IPS-15b (cell line): Measurements from ENCODE around the gene SMAD9.

ENCODE experiments used
- H3K27me3 ChIP-seq: one replicate; pipeline ENCODE4 v1.6.1; 2013; ENCODE audit warnings: low read length; ENCODE audit not compliant: control insufficient read depth, insufficient read depth
- H3K36me3 ChIP-seq: one replicate; pipeline ENCODE4 v1.6.1; 2013; ENCODE audit warnings: low read length; ENCODE audit not compliant: control insufficient read depth, insufficient read depth
- H3K4me1 ChIP-seq: one replicate; pipeline ENCODE4 v1.6.1; 2013; ENCODE audit warnings: mild to moderate bottlenecking, low read length; ENCODE audit not compliant: control insufficient read depth, insufficient read depth
- H3K4me3 ChIP-seq: one replicate; pipeline ENCODE4 v1.5.1; 2013; ENCODE audit warnings: low read depth, low read length
- H3K9ac ChIP-seq: one replicate; pipeline ENCODE4 v1.6.1; 2013; ENCODE audit warnings: low read depth, mild to moderate bottlenecking, low read length
- H3K9me3 ChIP-seq: one replicate; pipeline ENCODE4 v1.6.1; 2013; ENCODE audit warnings: mild to moderate bottlenecking, low read length; ENCODE audit not compliant: control insufficient read depth, insufficient read depth

SMAD9 gene

DNA sequence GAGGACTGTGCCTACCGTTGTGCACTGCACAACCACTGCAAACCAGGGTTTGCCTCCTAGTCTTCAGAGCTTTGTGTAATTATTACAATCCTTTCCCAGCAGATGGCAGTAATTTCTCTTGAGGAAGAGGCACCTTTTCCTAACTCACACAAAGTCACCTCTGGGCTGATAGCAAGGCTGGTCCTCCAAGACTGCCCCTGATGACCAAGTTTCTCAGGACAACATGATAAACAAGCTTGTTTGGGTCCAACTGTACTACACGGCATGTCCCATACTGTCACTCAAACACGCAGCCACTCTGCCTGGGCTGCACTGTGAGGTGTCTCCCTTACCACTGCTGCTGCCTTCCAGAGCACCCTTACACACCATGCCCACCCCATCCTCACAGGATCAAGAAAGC, 61.7 kb downstream of the SMAD9 start:
- no peak overlapping the region for H3K9ac ChIP-seq
- no peaks in the 10 kb centered on the region for H3K27me3 ChIP-seq
- H3K4me1 ChIP-seq, result no peaks in the 10 kb centered on the region
- H3K4me3 ChIP-seq, result no peak overlapping the region
- no peaks in the 10 kb centered on the region for H3K9me3 ChIP-seq
- H3K36me3 ChIP-seq, result no peaks in the 10 kb centered on the region

DNA sequence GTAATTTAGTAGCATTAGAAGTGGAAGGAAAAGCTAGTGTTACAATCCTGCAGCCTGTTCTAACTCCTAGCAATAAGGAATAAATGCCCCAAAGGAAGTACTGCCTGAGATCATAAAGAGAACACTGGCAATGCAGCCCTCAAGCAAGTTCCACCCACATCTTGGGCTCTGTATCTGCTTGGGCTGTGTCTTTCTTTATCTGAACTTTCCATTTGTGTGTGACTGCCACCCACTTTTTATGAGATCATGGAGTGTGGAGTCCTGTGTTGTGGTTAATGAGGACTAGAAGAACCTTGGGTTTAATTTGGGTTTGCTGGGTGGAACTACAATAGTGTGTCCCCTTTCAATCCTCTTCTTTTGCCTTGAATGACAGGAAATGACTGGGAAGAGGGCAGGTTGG, 62.8 kb downstream of the SMAD9 start:
- no peaks in the 10 kb centered on the region for H3K36me3 ChIP-seq
- H3K27me3 ChIP-seq, result no peaks in the 10 kb centered on the region
- no peaks in the 10 kb centered on the region for H3K4me1 ChIP-seq

GRCh38 chr13:36850790-36851438, 69.1 kb downstream of the SMAD9 start:
- Histone ChIP-seq H3K36me3 (no peaks in the 10 kb centered on the region), H3K27me3 (no peaks in the 10 kb centered on the region), H3K4me1 (no peaks in the 10 kb centered on the region), H3K9ac (no peak overlapping the region), H3K9me3 (no peaks in the 10 kb centered on the region), H3K4me3 (no peak overlapping the region)

More for the DNA sequence above, 62.8 kb downstream of the SMAD9 start:
- no peak overlapping the region for H3K9ac ChIP-seq
- no peak overlapping the region for H3K4me3 ChIP-seq
- H3K9me3 ChIP-seq, result no peaks in the 10 kb centered on the region

GRCh38 chr13:36848199-36848982, 71.6 kb downstream of the SMAD9 start:
- H3K4me1 ChIP-seq, result no peaks in the 10 kb centered on the region
- H3K27me3 ChIP-seq, result no peaks in the 10 kb centered on the region
- H3K36me3 ChIP-seq, result no peaks in the 10 kb centered on the region
- H3K9ac ChIP-seq, result no peak overlapping the region
- no peak overlapping the region for H3K4me3 ChIP-seq
- H3K9me3 ChIP-seq, result no peaks in the 10 kb centered on the region

- H3K4me3 ChIP-seq, result no peak overlapping the region
- H3K36me3 ChIP-seq, result no peaks in the 10 kb centered on the region
- H3K27me3 ChIP-seq, result no peaks in the 10 kb centered on the region
- H3K4me1 ChIP-seq, result no peaks in the 10 kb centered on the region
- H3K9me3 ChIP-seq, result no peaks in the 10 kb centered on the region
- H3K9ac ChIP-seq, result no peak overlapping the region
These were observed 72.4 kb downstream of the SMAD9 start for GRCh38 chr13:36847606-36848005.

DNA sequence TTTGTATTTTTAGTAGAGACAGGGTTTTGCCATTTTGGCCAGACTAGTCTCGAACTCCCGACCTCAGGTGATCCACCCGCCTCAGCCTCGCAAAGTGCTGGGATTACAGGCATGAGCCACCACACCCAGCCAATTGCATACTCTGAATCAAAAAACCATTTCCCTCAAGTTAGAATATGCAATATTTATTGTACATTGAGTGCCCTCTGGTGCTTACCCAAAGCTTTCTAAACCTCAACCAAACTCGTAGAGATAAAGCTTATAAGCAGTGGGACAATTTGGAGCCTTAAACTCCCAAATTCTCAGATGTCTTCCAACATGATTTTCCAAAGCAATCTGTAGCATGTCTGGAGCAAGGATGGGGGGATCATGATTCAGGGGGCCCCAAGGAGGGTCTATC, 78.6 kb downstream of the SMAD9 start:
- H3K27me3 ChIP-seq, result no peaks in the 10 kb centered on the region
- no peak overlapping the region for H3K4me3 ChIP-seq
- peaks cover 3% of the 10 kb centered on the region for H3K4me1 ChIP-seq
- no peak overlapping the region for H3K9ac ChIP-seq
- no peaks in the 10 kb centered on the region for H3K36me3 ChIP-seq
- no peaks in the 10 kb centered on the region for H3K9me3 ChIP-seq

DNA sequence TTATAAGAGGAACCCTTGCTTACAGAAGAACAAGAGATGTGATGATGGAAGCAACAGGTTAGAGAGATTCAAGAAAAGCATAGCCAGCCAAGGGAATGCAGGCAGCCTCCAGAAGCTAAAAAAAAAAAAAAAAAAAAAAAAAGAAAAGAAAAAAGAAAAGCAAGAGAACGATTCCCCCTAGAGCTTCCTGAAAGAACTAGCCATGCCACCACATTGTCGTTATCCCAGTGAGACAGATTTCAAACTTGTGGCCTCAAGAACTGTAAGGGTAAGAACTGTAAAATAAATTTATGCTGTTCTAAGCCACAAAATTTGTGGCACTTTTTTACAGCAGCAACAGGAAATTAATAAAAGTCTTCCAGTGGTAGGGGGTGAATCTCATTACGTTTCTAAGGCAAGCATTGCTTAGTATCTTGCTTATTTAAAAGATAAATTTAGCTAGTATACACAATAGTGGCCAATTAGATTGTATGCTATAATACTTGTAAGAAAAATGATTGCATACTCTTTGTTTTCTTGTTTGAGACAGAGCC, 79.3 kb downstream of the SMAD9 start:
- H3K4me3 ChIP-seq, result no peak overlapping the region
- no peak overlapping the region for H3K9ac ChIP-seq
- H3K4me1 ChIP-seq, result peaks cover 3% of the 10 kb centered on the region
- H3K9me3 ChIP-seq, result no peaks in the 10 kb centered on the region
- H3K27me3 ChIP-seq, result no peaks in the 10 kb centered on the region
- H3K36me3 ChIP-seq, result no peaks in the 10 kb centered on the region

- Histone ChIP-seq H3K9me3 (no peaks in the 10 kb centered on the region), H3K9ac (no peak overlapping the region), H3K4me3 (peak overlapping the region; percentile 10), H3K4me1 (peaks cover 3% of the 10 kb centered on the region), H3K36me3 (no peaks in the 10 kb centered on the region), H3K27me3 (no peaks in the 10 kb centered on the region)
These were observed 80.1 kb downstream of the SMAD9 start for GRCh38 chr13:36839981-36840380.

DNA sequence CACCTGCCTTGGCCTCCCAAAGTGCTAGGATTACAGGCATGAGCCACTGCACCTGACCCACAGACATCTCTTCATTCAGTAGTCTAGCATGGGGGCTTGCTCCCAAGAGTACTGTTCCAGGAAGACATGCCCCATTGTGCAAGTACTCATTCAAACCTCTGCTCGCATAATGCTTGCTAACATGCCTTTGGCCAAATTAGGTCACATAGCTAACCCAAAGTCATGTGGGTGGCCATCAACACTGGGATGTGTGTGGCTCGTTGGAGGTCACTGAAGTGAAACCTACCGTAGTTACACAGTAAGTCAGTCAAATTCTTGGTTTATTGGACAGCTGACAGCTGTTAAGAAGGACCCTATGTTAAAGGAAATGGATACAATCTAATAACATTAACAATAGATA, 80.8 kb downstream of the SMAD9 start:
- Histone ChIP-seq H3K9ac (no peak overlapping the region), H3K4me1 (peaks cover 3% of the 10 kb centered on the region), H3K4me3 (no peak overlapping the region), H3K36me3 (no peaks in the 10 kb centered on the region), H3K9me3 (no peaks in the 10 kb centered on the region), H3K27me3 (no peaks in the 10 kb centered on the region)

DNA sequence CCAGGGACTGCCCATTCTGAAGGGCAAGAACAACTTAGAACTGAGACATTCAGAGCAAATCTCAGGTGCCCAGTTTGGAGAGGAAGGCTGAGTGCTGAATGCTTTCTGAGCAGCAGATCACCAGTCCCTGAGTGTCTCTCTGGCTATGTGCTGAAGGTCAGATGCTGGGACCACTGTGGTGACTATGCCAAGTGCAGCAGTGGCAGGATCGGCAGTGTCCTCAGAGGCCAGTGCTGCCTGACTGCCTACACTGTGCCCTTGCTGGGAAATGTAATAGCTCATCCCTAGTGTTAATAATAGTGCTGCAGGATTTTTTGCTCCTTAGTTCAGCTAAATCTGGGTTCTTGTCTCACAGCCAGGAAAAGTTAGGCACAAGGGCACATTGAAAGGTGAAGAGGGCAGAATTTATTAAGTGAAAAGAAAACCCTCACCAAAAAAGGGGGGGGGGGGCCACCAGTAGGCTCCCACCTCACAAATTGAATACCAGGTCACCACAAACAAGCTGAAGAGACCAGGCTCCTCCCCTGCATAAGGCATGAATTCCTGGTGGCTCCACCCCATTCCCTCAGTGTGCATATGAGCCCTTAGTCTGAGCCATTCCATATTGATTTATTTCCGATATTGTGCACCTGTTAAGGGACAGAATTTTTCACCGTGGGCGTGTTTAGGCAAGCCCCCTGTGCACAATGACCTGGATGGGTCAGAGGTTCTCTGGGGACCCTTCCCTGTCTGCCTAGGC, 82.5 kb downstream of the SMAD9 start:
- Histone ChIP-seq H3K4me3 (no peak overlapping the region), H3K9me3 (no peaks in the 10 kb centered on the region), H3K4me1 (peaks cover 3% of the 10 kb centered on the region), H3K36me3 (no peaks in the 10 kb centered on the region), H3K9ac (no peak overlapping the region), H3K27me3 (no peaks in the 10 kb centered on the region)

DNA sequence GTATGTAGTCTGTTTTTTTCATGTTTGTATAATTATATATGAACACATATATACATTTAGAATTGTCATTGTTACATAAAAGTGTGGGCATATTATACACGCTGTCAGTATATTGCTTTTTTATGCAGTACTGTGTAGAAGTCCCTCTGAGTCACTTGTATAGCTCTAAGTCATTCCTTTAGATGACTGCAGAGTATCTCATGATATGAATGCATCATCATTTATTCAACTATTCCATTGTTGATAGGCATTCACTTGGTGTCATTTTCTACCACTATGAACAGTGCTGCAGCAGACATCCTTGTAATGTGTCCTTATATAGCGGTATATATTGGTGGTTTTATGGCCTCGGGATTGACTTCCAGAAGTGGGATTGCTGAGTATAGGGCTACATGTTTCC, 85.7 kb downstream of the SMAD9 start:
- no peaks in the 10 kb centered on the region for H3K27me3 ChIP-seq
- H3K36me3 ChIP-seq, result no peaks in the 10 kb centered on the region

More for the DNA sequence above, 85.7 kb downstream of the SMAD9 start:
- H3K9ac ChIP-seq, result no peak overlapping the region
- no peaks in the 10 kb centered on the region for H3K9me3 ChIP-seq
- H3K4me3 ChIP-seq, result no peak overlapping the region
- H3K4me1 ChIP-seq, result no peaks in the 10 kb centered on the region
